NCI-H146 (cell line): ENCODE results near the gene PLA2G2E.

Experiments used
- DNase-seq: peaks from one replicate; lab custom pipeline; 2025; lab: John Stamatoyannopoulos, UW

Gene PLA2G2E

GRCh38 chr1:19923137-19923952 is at the start of gene PLA2G2E:
Gene PLA2G2E (minus strand): TSS chr1:19923617. CDS start chr1:19923559, 58 bp downstream.
- DNase-seq: no peak

DNA sequence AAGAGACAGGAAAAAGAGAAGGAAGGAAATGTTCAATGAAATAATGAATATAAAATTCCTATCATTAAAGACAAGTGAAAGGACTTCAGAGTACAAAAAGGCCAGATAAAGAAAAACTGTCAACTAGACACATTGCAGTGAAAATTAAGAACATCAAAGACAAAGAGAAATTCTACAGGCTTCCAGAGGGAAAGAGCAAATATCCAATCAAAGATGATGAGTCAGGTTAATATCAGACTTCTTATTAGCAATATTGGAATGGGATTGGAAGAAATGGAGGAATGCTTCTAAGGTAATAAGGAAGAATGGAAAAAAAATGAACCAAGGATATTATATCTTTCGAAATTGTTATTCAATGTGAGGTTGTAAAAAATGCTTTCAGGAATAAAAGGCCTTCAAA is 48.2 kb upstream of the PLA2G2E start:
- no peak for DNase-seq

GRCh38 chr1:19969898-19970660 is 46.7 kb upstream of the PLA2G2E start:
- DNase-seq: no peak

DNA sequence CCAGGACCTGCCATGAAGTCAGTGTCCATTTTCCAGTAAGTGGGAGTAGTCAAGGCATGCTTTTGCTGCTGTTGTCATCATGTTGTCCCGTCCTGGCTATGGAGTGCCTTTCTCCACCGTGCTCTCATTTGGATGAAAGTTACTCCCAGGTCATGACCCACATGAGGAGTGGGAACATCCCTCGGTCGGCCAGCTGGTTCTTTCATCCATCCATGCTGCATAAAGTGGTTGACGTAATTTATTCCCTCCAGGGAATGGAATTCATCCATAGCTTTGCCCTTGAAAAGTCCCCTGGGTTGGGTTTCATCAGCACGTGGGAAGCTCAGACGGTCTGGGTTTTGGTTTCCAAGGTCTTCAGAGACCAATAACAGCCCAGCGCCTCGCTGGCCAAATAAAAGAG is 44.4 kb upstream of the PLA2G2E start:
- DNase-seq: no peak

DNA sequence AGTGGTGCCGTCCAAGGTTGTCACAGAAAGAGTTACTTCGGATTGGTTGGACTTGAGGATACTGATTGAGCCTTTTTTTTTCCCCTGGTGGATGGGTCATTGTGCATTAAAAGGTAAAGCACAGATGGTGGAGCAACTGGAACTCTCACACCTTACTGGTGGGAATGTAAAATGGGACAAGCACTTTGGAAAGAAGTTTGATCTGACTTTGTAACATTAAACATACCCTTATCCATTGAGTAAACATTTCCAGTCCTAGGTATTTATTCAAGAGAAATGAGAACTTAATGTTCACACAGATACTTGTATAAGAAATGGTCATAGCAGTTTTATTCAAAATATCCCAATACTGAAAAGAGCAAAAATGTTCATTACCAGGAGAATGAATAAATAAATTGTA is 41.1 kb upstream of the PLA2G2E start:
- DNase-seq: no peak

GRCh38 chr1:19963636-19964035 is 40.2 kb upstream of the PLA2G2E start:
- no peak for DNase-seq

DNA sequence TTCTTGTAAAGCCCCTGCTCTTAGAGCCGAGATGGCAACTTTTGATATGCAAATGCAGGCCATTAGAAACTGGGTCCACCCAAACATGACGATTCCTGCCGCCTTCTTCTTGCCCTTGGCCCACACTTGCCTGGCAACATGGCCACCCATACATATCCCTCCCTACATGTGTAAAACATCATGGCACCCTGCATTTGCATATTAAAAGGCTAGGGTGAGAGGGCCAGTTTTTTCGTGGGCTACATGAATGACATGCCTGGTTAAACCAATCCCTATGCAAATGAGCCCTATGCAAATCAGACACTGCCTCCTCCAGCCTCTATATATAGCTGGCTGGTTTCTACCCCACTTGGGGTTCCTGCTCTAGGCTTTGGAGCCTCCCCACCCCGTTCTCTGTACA is 37.2 kb upstream of the PLA2G2E start:
- DNase-seq: no peak

- no peak for DNase-seq
Measured at GRCh38 chr1:19957779-19958178, 34.4 kb upstream of the PLA2G2E start.

GRCh38 chr1:19955534-19956170 is 32.2 kb upstream of the PLA2G2E start:
- DNase-seq: no peak

DNA sequence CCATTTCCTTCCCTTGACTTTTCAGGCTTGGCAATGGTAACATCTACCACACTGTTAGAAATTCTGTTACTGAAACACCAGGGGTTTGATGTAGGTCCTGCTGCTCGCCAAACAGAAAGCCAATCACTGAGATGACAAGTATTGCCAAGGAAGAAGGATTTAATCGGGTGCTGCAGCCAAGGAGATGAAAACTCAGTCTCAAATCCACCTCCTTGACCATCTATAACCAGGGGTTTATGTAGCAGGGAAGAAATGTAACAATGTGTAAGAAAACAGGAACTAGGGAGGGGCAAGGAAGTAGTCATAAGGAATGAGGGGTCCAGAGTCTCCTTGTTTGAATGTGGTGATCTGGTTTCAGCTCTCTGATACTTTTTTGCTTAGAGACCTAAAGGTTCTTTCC is 30.6 kb upstream of the PLA2G2E start:
- DNase-seq: no peak

DNA sequence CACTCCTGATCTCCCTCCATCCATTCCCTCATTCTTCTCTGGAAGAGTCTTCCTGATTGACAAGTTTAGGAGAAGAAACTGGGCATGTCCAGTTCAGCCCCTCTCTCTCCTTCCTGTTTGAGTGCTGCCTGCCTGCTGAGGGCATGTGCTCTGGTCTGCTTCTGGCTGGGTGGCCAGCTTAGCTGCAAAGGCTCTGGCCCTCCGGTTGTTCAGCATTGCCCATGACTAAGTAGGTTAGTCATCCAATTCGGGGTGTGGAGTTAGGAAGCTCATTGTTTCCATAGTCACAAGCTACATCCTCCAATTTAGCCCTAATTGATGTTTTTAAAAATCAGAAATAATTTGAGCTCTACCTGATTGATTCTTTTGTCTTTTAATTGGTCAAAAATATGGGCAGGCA is 25.6 kb upstream of the PLA2G2E start:
- no peak for DNase-seq

DNA sequence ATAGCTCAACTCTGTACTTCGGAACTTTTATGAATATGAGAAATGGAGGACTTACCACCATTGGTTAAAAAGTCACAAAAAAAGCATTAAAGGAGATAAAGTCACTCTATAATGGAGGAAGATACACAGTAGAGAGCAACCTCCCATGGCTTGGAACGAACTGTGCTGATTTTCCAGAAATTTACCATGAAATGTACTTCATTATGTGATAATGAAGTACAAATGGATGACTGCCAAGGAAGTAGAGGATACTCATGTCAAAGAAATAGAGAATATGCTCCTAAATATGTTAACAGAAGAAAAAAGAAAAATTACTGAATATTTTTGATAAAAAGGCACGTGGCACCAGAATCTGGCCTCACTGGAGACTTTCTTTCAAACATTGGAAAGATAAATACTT is 23.6 kb upstream of the PLA2G2E start:
- DNase-seq: no peak

- no peak for DNase-seq
Measured at GRCh38 chr1:19946331-19946751, 22.9 kb upstream of the PLA2G2E start.

- DNase-seq: no peak
Measured at GRCh38 chr1:19945914-19946313, 22.5 kb upstream of the PLA2G2E start.

DNA sequence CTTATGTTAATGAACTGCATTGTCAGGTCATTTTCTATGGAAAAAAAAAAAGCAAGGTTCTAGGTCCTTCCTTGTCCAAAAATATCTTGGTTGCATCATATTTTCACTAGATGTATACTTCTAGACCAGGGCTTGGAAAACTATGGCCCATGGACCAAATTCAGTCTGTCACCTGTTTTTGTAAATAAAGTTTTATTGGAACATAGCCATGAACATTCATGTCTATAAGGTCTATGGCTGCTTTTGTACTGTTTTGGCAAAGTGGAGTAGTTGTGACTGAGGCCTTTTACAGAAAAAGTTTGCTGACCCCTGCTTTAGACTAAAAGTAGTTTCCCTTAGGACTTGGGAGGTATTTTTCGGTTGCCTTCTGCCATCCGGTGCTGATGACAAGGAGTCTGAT is 19.2 kb upstream of the PLA2G2E start:
- DNase-seq: no peak

- DNase-seq: no peak
Measured at GRCh38 chr1:19942088-19942487, 18.7 kb upstream of the PLA2G2E start.

GRCh38 chr1:19941206-19941568 is 17.8 kb upstream of the PLA2G2E start:
- no peak for DNase-seq

- DNase-seq: no peak
Measured at GRCh38 chr1:19940486-19941205, 17.2 kb upstream of the PLA2G2E start.

DNA sequence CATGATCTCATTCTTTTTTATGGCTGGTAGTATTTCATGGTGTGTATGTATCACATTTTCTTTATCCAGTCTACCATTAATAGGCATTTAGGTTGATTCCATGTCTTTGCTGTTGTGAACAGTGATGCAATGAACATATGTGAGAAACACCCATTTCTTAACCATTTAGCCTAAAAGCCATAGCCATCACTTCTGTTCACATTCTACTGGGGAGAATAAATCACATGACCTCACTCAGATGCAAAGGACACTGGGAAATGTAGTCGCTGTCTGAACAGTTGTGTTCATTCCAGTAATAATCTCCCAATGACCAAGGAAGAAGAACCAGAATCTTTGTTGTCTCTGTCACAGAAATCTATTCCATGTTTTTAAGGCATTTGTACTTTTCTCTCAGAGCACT is 15.1 kb upstream of the PLA2G2E start:
- DNase-seq: no peak

GRCh38 chr1:19936061-19936750 is 12.8 kb upstream of the PLA2G2E start:
- DNase-seq: no peak

DNA sequence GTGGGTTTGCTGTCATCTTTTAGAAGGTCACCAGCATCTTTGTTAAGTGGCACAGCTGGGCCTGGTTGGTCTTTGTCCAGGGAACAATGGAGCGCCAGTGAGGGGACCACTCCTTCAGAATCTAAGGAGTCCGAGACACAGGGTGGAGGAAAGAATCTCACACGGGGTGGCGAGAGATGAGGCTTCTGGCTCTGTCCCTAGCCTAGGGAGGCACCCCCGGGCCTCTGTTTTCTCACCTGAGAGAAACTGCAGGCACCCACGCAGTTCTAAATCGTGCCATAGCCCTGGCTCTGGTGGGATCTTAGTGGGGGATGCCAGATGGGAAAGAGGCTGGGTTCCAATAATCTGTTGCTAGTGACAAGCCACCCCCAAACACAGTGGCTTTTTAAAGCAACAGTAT is 10.9 kb upstream of the PLA2G2E start:
- no peak for DNase-seq

GRCh38 chr1:19932866-19933265 is 9.4 kb upstream of the PLA2G2E start:
- DNase-seq: no peak
